GM18858 (cell line): ENCODE measurements around the gene CABCOCO1.

Experiments used
- ATAC-seq: cut with Tn5 transposase; IDR thresholded peaks from one replicate; pipeline ENCODE4 v1.9.1; 2021; ENCODE audit not compliant: unreplicated experiment

Gene CABCOCO1

GRCh38 chr10:61662794-61663259 is at the start of gene CABCOCO1:
TSS of gene CABCOCO1 (plus strand) at chr10:61662929. CDS start at chr10:61662973, 44 bp downstream.
- ATAC-seq = no peak

- no peak for ATAC-seq
These were observed 49.1 kb upstream of the CABCOCO1 start for GRCh38 chr10:61613665-61614064.

DNA sequence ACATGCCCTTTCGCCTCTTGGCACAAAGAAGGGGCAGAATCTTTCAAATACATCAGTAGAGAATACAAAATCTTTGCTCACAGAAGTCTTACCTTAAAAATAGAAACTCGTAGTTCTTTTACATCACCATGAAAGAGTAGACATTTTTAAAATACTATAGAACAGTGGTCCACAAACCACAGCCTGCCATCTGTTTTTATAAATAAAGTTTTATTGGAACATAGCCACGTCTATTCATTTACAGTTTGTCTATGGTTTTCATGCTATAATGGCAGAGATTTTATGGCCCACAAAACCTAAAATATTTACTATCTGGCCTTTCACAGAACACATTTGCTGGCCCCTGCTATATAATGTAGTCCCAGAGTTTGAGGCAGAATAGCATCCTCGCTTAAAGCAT is 46.1 kb upstream of the CABCOCO1 start:
- no peak for ATAC-seq

GRCh38 chr10:61617180-61617579 is 45.5 kb upstream of the CABCOCO1 start:
- no peak for ATAC-seq

DNA sequence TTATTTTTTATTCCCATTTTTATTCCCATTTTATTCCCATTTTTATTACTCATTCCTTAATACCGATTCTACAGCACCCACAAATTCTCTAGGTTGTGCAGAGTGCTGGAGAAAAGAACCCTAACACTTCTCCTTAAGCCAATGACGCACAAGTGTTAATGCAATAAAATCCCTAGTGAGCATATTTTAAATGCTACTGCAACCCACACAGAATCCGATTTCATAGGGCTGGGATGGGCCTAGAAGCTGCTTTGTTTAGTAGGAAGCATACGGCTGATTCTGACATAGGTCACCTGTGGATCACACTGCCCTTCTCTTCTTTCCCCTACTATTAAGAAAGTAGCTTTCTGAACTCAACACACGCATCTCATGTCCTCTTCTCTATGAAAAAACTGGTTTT is 45.1 kb upstream of the CABCOCO1 start:
- no peak for ATAC-seq

DNA sequence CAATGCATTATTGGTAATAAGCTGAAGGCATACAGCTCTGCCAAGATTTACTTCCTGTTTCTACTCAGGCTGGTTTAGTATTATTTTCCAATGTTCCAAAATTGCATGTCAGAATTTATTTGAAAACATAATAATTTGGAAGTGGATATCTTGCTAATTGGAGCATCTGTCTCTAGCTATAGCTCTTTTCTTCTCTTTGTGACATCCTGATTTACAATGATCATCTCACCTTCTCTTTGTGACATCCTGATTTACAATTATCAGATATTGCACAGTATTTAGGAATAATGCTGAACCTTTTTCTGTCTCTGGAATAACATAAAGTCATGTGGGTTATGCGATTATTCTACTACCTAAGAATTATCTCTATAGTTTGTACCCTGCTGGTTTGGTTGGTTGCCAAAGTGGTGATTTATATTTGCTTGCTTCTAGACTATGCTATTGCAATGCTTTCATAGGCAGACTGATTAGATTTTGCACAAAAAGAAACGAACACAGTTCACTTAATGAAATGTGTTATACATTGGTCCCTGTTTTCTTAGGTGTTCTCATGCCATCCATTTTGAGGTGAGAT is 44.3 kb upstream of the CABCOCO1 start:
- no peak for ATAC-seq

DNA sequence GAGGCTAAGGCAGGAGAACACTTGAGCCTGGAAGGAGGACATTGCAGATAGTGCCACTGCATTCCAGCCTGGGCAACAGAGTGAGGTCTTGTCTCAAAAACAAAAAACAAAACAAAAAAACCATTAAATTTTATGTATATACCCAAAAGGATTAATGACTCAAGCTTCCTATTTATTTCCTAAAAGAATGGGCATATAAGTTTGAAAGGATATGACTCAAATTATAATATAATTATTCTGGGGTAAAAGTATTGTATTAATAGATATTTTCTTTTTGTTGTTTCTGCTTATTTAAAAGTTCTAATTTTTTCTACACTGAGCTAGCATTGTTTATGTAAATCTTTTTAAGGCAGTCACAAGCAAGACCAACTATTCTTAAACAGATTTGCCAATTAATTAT is 42.2 kb upstream of the CABCOCO1 start:
- no peak for ATAC-seq

DNA sequence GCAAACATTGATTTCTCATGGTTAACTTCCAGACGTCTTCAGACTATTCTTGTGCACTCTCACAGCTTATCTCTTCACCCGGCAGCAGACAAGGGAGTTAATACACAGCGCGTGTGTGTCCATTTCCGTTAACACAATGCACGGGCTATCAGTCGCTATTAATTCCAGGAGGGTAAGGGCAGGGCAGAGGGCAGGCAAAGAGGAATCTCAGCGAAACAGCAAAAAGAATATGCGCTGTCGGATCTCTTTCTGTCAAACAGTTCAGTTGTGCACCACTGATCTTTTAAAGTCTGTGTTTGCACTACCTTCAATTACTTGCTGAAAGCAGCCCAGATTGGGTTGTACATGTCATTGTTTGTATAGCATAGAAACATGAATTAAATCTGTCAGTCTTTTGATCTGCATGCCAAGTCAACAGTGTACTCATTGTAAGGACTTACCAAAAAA is 41.1 kb upstream of the CABCOCO1 start:
- no peak for ATAC-seq

- no peak for ATAC-seq
These were observed 39.6 kb upstream of the CABCOCO1 start for GRCh38 chr10:61623161-61623560.

- ATAC-seq = no peak
These were observed 36.5 kb upstream of the CABCOCO1 start for GRCh38 chr10:61626209-61626608.

DNA sequence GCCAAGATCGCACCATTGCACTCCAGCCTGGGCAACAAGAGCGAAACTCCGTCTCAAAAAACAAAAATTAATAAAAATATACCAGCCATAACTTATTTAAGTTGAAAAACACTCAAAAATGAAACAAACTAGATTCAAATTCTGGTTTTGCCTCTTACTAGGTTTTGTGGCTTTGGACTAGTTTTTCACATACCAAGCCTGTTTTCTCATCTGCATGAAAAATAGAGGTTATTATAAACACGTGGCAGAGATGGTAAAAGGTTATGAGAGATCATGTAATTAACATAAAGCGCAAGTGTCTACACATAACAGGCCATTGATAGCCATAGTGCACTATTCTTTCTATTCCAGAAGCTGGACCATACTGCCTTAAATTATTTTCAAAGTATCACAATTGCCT is 35.5 kb upstream of the CABCOCO1 start:
- ATAC-seq = no peak

DNA sequence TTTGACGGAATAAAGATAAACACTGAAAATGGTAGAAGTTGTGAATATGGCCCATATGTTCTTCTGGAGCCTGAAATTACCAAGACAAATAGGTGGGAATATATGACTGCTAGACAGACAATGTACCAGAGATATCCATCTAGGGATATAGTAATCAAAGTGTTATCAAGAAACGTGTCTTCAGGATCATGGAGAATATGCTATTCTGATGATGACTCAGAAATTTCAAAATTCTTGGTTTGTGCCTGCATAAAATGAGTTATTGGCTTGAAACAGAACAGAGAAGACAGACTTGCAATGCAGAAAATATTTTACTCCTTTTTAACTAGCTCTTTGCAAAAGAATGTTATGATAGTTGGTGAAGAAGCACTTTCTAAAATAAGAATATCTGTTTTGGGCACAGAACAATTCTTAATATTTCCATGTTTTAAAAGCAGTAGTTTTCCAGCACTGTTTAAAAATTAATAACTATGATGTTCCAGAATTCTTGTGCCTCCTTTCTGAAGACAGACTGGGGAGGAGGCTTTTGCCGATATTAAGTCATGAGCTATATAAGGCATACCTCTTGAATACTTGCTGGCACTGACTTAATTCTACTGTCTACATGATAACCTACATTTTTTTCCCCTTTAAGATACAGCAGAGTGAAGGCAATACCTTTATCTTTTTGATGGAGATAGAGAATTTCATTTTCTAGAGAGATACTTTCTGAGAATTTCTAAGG is 34.4 kb upstream of the CABCOCO1 start:
- ATAC-seq = no peak

DNA sequence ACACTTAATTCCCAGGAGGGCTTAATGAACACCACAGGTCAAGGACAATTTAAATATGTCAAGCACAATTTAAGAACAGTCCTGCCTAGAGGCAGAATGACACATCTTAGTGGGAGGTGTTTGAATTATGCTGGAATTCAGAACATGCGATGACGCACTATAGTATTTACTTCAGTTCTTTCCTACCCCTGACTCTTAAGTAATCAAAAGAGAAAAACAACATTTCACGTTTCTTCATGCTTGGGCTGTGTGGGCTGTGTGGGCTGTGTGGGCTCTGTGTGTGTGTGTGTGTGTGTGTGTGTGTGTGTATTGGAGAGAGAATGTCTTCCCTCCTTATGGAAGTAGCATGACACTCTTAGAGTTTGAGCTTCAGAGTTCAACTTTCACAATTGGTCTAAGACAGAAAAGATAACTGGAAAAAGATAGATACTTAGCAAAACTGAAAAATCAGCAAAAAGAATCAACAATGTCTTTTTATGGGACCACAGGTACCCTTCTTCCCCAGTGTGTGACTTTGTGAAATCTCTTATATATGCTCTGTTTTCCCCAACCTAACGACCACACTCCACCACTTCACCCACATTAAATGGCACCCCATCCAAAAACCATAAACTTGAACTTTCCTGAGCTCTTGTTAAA is 33.7 kb upstream of the CABCOCO1 start:
- ATAC-seq = no peak

- no peak for ATAC-seq
These were observed 33.2 kb upstream of the CABCOCO1 start for GRCh38 chr10:61629576-61629975.

- ATAC-seq = no peak
These were observed 30.6 kb upstream of the CABCOCO1 start for GRCh38 chr10:61632057-61632670.

DNA sequence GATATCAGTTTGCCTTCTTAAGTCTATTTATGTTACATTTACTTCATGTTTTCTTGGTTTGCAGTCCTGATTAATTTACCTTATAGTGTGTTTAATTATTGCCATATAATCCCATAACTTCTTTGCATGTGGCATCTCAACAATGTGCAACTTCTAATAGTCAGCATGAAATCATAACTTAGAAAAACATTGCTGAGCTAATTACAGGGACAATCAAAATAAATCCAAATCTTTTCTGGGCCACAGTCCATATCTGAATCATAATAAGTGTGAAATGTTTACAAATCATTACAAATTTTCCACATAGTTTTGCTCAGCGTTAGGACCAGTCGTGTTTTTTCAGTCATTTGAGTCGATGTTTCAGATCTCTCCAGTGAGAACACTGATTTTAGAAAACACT is 29.1 kb upstream of the CABCOCO1 start:
- ATAC-seq = no peak

GRCh38 chr10:61634746-61635145 is 28.0 kb upstream of the CABCOCO1 start:
- no peak for ATAC-seq

GRCh38 chr10:61635471-61635870 is 27.3 kb upstream of the CABCOCO1 start:
- ATAC-seq = no peak

DNA sequence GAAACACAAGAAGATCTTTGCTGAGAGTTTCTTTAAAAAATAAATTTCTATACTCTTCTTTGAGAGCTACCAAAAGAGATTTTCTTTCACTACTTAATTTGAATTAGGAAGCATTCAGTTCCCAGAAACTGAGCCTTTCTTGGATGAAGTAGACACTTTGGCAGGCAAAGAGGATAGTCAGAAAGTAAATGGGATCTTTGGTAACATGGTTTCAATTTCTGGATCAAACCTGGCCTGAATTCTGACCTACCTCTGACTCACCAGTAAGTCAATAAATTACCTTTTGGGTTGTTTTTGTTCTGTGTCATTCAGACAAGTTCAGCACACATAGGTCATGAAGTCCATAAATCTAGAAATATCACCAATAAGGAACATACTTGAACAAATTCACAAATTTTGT is 26.8 kb upstream of the CABCOCO1 start:
- no peak for ATAC-seq

- ATAC-seq = no peak
These were observed 22.8 kb upstream of the CABCOCO1 start for GRCh38 chr10:61639952-61640351.

GRCh38 chr10:61640856-61641255 is 21.9 kb upstream of the CABCOCO1 start:
- ATAC-seq = no peak

DNA sequence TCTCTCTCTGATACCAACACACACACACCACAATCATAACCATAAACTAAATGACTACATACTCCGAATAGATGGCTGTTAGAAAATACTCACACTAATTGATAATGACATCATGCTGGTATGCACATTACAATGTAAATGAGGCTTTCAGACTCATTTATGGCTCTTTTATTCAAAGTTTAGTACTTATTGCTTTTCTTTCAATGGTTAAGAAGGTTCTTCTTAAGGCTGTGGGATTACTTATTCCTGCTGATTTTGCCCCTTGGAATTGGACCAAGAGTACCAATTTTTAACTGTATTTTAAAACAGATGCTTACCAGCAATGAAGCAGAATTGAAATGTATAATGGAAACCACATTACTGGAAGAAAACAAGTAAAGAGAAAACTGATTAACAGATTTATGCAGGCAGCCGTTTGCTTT is 20.6 kb upstream of the CABCOCO1 start:
- ATAC-seq = no peak
